ENCODE results near the gene ZNF3. TPM values are rescaled to one million over a fixed set of nuclear protein-coding genes. Genes with fewer than 3 reads are reported as not detected.
A peak's percentile ranks its signal among the peaks of the same experiment; 100 is the strongest.

Gene ZNF3
- total RNA-seq, 4 donors from 2014 or later, result 31.4 to 42.3 (median 36.1) TPM

GRCh38 chr7:100119072-100119969 is 37.8 kb upstream of the ZNF3 start, which contains the start of the genes CNPY4 and TAF6:
CNPY4 (plus strand) TSS chr7:100119634; CDS start chr7:100119745, 111 bp downstream.
TAF6 (minus strand) TSS chr7:100119358; CDS start chr7:100114209, 5,149 bp downstream.
- TF ChIP-seq POLR2A (IDR thresholded peaks at IDR 0.05) (peak; percentile 38 to 74), CTCF (IDR thresholded peaks at IDR 0.05) (peak in 2 of 6 experiments; percentile 6 to 28)
- peaks cover 7 to 12% of the 10 kb centered on the region in 2 donors for H3K4me1 ChIP-seq
- intact Hi-C loops (cut with DNase I), result no loop called here
- no peaks in the 10 kb centered on the region for H3K36me3 ChIP-seq
- no peaks in the 10 kb centered on the region for H3K9me3 ChIP-seq
- H3K4me3 ChIP-seq (replicated peaks in 1 of 3), result peak within 1 kb of the TSS; percentile 40 to 85 (median 77)
- H3K27me3 ChIP-seq, result no peaks in the 10 kb centered on the region
- H3K27ac ChIP-seq, result peak within 1 kb of the TSS; percentile 64 to 96 (median 81)
- WGBS, 2 donors, result 1% methylated on average over 21 to 49 of the region's 49 CpGs
- DNase-seq, result peak; percentile 94 to 97

- DNase-seq, result no peak
- H3K9me3 ChIP-seq, result no peaks in the 10 kb centered on the region
- TF ChIP-seq CTCF (IDR thresholded peaks at IDR 0.05), result no peak
- no peak for TF ChIP-seq POLR2A (IDR thresholded peaks at IDR 0.05)
- peak overlapping the region; percentile 30 to 85 (median 77) for H3K4me3 ChIP-seq (replicated peaks in 1 of 3)
- no peaks in the 10 kb centered on the region for H3K27me3 ChIP-seq
- intact Hi-C loops (cut with DNase I), result no loop called here
- 26% methylated on average over 15 to 18 of the region's 18 CpGs for WGBS, 2 donors
- no peaks in the 10 kb centered on the region for H3K36me3 ChIP-seq
- peak overlapping the region in 2 of 3 donors; percentile 81 to 96 for H3K27ac ChIP-seq
- H3K4me1 ChIP-seq, result peaks cover 7 to 12% of the 10 kb centered on the region in 2 donors
Observed at GRCh38 chr7:100118388-100119071, 37.0 kb upstream of the ZNF3 start.

GRCh38 chr7:100115026-100115425 is 33.5 kb upstream of the ZNF3 start:
- WGBS, 2 donors, result 92 to 95% methylated on average over 7 of the region's 7 CpGs
- intact Hi-C loops (cut with DNase I), result no loop called here

GRCh38 chr7:100111914-100112313 is 30.4 kb upstream of the ZNF3 start:
- H3K27me3 ChIP-seq, result no peaks in the 10 kb centered on the region
- 96% methylated on average over 5 to 10 of the region's 13 CpGs for WGBS, 2 donors
- peaks cover 27 to 34% of the 10 kb centered on the region in 2 donors for H3K36me3 ChIP-seq
- intact Hi-C loops (cut with DNase I), result no loop called here
- no peak overlapping the region for H3K27ac ChIP-seq
- DNase-seq, result no peak
- no peaks in the 10 kb centered on the region for H3K4me1 ChIP-seq
- no peaks in the 10 kb centered on the region for H3K9me3 ChIP-seq
- no peak overlapping the region for H3K4me3 ChIP-seq (replicated peaks in 1 of 3)
- TF ChIP-seq CTCF (IDR thresholded peaks at IDR 0.05) (no peak), POLR2A (IDR thresholded peaks at IDR 0.05) (no peak)

More at GRCh38 chr7:100115026-100115425, 33.5 kb upstream of the ZNF3 start:
- Histone ChIP-seq H3K9me3 (no peaks in the 10 kb centered on the region), H3K36me3 (peaks cover 16 to 25% of the 10 kb centered on the region in 2 donors), H3K27me3 (no peaks in the 10 kb centered on the region), H3K4me1 (peaks cover under 1 to 5% of the 10 kb centered on the region in 2 donors), H3K4me3 (replicated peaks in 1 of 3) (no peak overlapping the region), H3K27ac (no peak overlapping the region)
- TF ChIP-seq CTCF (IDR thresholded peaks at IDR 0.05), result no peak
- TF ChIP-seq POLR2A (IDR thresholded peaks at IDR 0.05), result no peak
- DNase-seq, result no peak
